Measurements from ENCODE around the gene FRYL.

Gene FRYL

DNA sequence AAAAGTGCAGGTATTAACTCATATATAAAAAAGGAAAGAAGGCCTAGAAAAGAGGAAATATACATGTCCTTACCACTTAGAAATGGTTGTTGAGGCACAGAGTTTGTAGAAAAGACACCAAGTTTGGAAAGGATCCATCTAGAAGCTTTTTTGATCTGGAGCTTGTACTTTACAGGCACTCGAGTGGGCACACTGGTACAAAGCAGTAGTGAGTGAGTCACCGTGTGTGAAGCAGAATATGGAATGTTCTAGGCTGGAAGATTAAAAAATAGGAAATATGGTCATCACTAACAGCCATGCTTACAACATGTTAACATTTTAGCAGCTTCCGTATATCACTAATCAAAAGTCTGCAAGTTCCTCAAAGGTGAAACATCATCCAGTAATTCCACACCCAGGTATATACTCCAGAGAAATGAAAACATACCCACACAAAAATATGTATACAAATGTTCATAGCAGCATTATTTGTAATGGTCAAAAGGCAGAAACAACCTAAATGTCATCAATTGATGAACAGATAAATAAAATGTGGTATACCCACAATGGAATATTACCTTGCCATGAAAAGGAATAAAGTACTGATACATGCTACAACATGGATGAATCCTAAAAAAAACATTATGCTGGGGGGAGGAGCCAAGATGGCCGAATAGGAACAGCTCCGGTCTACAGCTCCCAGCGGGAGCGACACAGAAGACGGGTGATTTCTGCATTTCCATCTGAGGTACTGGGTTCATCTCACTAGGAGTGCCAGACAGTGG, 69.5 kb downstream of the FRYL start:
- H3K27ac ChIP-seq: no peak overlapping the region
- H3K4me3 ChIP-seq (ENCODE audit: low read depth, low read length): no peak overlapping the region
- no peak for DNase-seq
- H3K27me3 ChIP-seq (ENCODE audit: insufficient read depth, low read depth, severe bottlenecking): no peaks in the 10 kb centered on the region
- TF ChIP-seq, protein P1, sequence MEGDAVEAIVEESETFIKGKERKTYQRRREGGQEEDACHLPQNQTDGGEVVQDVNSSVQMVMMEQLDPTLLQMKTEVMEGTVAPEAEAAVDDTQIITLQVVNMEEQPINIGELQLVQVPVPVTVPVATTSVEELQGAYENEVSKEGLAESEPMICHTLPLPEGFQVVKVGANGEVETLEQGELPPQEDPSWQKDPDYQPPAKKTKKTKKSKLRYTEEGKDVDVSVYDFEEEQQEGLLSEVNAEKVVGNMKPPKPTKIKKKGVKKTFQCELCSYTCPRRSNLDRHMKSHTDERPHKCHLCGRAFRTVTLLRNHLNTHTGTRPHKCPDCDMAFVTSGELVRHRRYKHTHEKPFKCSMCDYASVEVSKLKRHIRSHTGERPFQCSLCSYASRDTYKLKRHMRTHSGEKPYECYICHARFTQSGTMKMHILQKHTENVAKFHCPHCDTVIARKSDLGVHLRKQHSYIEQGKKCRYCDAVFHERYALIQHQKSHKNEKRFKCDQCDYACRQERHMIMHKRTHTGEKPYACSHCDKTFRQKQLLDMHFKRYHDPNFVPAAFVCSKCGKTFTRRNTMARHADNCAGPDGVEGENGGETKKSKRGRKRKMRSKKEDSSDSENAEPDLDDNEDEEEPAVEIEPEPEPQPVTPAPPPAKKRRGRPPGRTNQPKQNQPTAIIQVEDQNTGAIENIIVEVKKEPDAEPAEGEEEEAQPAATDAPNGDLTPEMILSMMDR (IDR thresholded peaks at IDR 0.05; ENCODE audit: low read depth, low read length): no peak
- H3K36me3 ChIP-seq: peaks cover 30% of the 10 kb centered on the region
- H3K9me3 ChIP-seq (ENCODE audit: severe bottlenecking): no peaks in the 10 kb centered on the region

DNA sequence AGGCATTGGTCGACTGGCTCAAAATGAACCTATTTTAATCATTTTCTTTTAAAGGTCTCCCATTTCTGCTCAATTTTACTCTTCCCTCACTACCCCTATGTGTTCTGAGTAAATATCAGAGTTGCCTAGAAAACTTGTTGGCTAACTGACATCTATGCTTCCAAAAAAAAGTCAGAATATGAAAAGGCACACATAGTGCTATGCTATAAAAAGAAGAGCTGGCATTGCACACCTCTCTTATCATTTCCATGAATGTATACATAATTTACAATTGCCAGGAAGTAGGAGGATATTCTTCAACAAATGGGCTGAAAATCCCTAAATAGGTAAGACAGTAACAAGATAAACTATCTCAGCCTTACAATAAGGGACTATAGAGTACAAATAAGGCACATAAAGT, 70.2 kb downstream of the FRYL start:
- Histone ChIP-seq H3K27me3 (ENCODE audit: insufficient read depth, low read depth, severe bottlenecking) (no peaks in the 10 kb centered on the region), H3K36me3 (peaks cover 31% of the 10 kb centered on the region), H3K9me3 (ENCODE audit: severe bottlenecking) (no peaks in the 10 kb centered on the region), H3K27ac (no peak overlapping the region), H3K4me3 (ENCODE audit: low read depth, low read length) (no peak overlapping the region)
- DNase-seq: no peak
- TF ChIP-seq, protein P1 (IDR thresholded peaks at IDR 0.05; ENCODE audit: low read depth, low read length): no peak

DNA sequence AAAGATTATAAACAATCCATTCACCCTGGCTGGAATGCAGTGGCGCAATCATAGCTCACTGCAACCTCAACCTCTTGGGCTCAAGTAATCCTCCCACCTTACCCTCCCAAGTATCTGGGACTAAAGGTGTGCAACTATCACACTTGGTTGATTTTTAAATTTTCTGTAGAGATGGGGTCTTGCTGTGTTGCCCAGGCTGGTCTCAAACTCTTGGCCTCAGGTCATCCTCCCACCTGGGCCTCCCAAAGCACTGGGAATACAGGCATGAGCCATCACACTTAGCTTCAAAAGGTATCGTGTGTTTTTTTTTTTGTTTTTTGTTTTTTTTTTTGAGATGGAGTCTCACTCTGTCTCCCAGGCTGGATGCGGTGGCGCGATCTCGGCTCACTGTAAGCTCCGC, 71.5 kb downstream of the FRYL start:
- no peak for DNase-seq
- no peak overlapping the region for H3K27ac ChIP-seq
- TF ChIP-seq, protein P1 (IDR thresholded peaks at IDR 0.05; ENCODE audit: low read depth, low read length): no peak

DNA sequence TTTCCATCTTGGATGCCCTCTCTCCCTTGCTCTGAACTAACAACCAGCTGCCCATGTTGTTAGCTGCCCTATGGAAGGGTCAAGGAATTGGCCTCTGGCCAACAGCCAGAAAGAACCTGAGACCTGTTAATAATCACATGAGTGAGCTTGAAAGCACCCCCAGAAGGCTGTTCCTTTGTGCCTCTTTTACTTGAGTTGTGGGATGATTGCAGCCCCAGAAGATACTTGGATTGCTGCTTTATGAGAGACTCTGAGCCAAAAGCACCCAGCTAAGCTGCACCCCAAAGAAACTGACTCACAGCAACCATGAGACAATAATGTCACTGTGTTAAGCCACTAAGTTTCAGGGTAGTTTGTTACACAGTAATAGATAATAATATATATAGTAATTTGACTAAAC, 73.3 kb downstream of the FRYL start:
- Histone ChIP-seq H3K27ac (no peak overlapping the region), H3K27me3 (ENCODE audit: insufficient read depth, low read depth, severe bottlenecking) (no peaks in the 10 kb centered on the region), H3K36me3 (peaks cover 31% of the 10 kb centered on the region), H3K9me3 (ENCODE audit: severe bottlenecking) (no peaks in the 10 kb centered on the region), H3K4me3 (ENCODE audit: low read depth, low read length) (no peak overlapping the region)
- TF ChIP-seq, protein P1 (IDR thresholded peaks at IDR 0.05; ENCODE audit: low read depth, low read length): no peak
- no peak for DNase-seq

More for the DNA sequence above, 71.5 kb downstream of the FRYL start:
- no peaks in the 10 kb centered on the region for H3K27me3 ChIP-seq (ENCODE audit: insufficient read depth, low read depth, severe bottlenecking)
- H3K9me3 ChIP-seq (ENCODE audit: severe bottlenecking): no peaks in the 10 kb centered on the region
- H3K4me3 ChIP-seq (ENCODE audit: low read depth, low read length): no peak overlapping the region
- H3K36me3 ChIP-seq: peaks cover 31% of the 10 kb centered on the region

DNA sequence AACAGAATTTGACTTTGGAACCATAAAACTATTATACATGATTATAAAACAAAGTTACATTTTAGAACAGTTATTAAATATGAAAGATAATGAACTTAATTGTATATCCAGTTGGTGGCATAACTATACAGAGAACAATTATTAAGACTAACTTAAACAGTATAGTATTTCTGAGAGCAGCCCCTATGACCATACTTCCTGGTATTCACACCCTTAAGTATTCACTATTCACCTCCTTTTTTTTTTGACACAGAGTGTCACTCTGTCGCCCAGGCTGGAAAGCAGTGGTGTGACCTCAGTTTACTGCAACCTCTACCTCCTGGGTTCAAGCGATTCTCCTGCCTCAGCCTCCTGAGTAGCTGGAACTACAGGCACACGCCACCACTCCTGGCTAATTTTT, 74.5 kb downstream of the FRYL start:
- H3K27me3 ChIP-seq (ENCODE audit: insufficient read depth, low read depth, severe bottlenecking): no peaks in the 10 kb centered on the region
- no peaks in the 10 kb centered on the region for H3K9me3 ChIP-seq (ENCODE audit: severe bottlenecking)
- TF ChIP-seq, protein P1 (IDR thresholded peaks at IDR 0.05; ENCODE audit: low read depth, low read length): no peak
- H3K4me3 ChIP-seq (ENCODE audit: low read depth, low read length): no peak overlapping the region
- no peak for DNase-seq
- peaks cover 31% of the 10 kb centered on the region for H3K36me3 ChIP-seq
- no peak overlapping the region for H3K27ac ChIP-seq

Data from WERI-Rb-1 (cell line).